Kidney epithelial cell (primary cell): ENCODE data around the gene BRAT1. TPM values are rescaled to one million over a fixed set of nuclear protein-coding genes. Genes with fewer than 3 reads are reported as not detected.

Experiments used
- DNase-seq: peaks from one replicate; pipeline ENCODE4 v3.0.0-alpha.2; 2010; ENCODE audit warnings: low read depth
- H3K27me3 ChIP-seq: 2 replicates; pipeline ENCODE4 v1.6.0; 2011; ENCODE audit warnings: low read length; ENCODE audit not compliant: control insufficient read depth, insufficient read depth
- H3K36me3 ChIP-seq: 2 replicates; pipeline ENCODE4 v1.5.1; 2011; ENCODE audit warnings: low read length; ENCODE audit not compliant: control insufficient read depth, insufficient read depth
- H3K4me3 ChIP-seq: 2 replicates; pipeline ENCODE4 v1.5.1; 2011; ENCODE audit warnings: low read depth, mild to moderate bottlenecking, control low read depth, low read length
- total RNA-seq: library from RNA; depleted of rRNA; stranded (reverse); fragments of >200 nt; gene quantifications from 2 replicates; pipeline ENCODE4 v1.2.3, GENCODE V29; 2015
- TF ChIP-seq, protein P1 (sequence below): IDR thresholded peaks from 2 replicates; pipeline ENCODE4 v1.5.1; 2011; ENCODE audit warnings: mild to moderate bottlenecking, moderate library complexity, low read length, control low read depth, inconsistent platforms; ENCODE audit not compliant: insufficient read depth, poor library complexity, severe bottlenecking

The BRAT1 gene
- total RNA-seq, 1 donor from 2014 or later: 40.1 TPM

DNA sequence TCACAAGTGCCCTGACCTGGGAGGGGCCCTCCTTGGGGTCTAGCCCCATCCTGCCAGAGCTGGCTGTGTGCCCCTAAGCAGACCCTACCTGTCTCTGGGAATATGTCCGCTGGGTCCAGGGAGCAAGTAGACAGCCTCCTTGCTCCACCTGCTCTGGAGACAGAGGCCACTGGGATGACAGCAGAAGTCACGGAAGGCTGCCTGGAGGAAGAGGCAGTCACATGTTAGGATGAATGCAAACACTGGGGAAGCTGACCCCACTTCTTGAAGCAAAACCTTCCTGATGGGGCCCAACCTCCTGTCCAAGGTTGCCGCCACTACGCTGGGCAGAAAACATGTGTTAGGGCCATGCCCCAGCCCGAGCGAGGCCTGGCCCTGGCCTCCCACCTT lies 47.4 kb downstream of the BRAT1 start:
- no peak overlapping the region for H3K4me3 ChIP-seq
- TF ChIP-seq, protein P1, sequence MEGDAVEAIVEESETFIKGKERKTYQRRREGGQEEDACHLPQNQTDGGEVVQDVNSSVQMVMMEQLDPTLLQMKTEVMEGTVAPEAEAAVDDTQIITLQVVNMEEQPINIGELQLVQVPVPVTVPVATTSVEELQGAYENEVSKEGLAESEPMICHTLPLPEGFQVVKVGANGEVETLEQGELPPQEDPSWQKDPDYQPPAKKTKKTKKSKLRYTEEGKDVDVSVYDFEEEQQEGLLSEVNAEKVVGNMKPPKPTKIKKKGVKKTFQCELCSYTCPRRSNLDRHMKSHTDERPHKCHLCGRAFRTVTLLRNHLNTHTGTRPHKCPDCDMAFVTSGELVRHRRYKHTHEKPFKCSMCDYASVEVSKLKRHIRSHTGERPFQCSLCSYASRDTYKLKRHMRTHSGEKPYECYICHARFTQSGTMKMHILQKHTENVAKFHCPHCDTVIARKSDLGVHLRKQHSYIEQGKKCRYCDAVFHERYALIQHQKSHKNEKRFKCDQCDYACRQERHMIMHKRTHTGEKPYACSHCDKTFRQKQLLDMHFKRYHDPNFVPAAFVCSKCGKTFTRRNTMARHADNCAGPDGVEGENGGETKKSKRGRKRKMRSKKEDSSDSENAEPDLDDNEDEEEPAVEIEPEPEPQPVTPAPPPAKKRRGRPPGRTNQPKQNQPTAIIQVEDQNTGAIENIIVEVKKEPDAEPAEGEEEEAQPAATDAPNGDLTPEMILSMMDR: no peak
- no peak for DNase-seq
- no peaks in the 10 kb centered on the region for H3K36me3 ChIP-seq
- H3K27me3 ChIP-seq: no peaks in the 10 kb centered on the region

DNA sequence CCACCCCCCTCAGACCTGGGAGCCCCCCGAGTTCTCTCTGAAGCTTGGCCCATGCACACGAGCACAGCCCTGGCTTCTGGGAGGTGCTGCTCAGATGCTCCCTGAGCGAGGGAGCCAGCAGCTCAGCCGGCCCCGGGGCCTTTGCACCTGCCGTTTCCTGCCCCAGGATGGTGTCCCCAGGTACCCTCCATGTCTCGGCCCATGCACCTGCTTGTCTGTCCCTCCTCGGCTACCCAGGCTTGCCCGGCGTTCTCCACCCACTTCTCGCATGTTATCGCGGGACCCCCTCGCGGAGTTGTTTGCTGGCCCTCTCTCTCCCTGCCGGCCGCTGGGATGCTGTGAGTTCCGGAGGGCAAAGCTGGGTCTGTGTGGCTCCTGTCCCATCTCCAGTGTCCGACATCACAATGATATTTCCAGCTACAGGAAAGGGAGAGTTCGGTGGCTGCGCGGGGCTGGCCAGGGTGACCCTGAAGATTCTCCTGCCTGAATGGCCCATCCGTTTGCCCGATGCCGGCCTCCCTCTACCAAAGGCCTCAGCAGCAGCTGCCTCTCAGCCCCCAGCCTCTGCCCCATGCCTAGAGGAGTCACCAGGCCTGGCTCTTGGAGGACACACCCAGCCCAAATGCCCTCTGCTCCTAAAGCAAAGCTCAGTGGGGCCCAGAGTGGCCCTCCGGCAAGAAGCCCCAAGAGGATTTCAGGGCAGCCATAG lies 48.0 kb downstream of the BRAT1 start:
- no peak overlapping the region for H3K4me3 ChIP-seq
- TF ChIP-seq, protein P1: no peak
- no peak for DNase-seq
- H3K27me3 ChIP-seq: no peaks in the 10 kb centered on the region
- no peaks in the 10 kb centered on the region for H3K36me3 ChIP-seq

DNA sequence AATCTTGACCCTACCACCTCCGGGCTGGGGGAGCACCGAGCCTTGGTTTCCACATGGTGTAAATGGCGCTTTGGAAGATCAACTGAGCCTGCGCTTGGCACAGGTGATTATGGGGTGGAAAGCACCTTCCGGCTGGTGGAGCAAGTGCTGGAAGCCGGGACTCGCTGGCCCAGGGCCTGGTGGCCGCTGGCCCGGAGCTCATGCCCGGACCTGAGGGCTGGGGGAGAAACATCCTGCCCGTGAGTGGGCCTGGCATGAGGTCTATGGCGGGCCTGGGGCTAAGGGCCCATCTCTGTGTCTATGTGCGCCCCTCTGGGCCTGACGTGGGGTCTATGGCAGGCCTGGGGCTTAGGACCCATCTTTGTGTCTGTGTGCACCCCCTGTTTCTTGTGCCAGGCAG lies 49.9 kb downstream of the BRAT1 start:
- no peak for DNase-seq
- H3K4me3 ChIP-seq: no peak overlapping the region
- no peaks in the 10 kb centered on the region for H3K36me3 ChIP-seq
- no peaks in the 10 kb centered on the region for H3K27me3 ChIP-seq
- TF ChIP-seq, protein P1: no peak

DNA sequence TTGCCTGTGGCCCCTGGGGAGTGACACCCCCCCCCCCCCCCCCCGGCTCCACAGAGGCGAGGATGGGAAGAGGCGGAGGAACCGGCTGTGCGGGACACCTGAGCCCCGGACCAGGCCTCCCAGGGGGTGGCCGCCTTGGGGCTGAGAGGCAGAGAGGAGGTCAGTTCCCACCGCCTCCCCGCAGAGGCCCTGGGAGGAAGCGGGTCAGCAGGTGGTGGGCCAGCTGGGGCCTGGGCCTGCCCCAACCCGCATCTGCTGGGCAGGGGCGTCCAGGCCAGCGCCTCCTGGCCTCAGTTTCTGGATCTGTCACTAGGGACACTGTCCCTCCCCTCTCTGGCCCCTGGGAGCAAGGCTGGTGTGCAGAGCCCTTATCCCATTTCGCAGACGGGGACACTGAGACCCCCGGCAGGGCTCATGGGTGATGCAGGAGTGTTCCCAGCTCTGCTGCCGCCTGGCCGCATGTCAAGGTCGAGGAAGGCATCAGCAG lies 50.4 kb downstream of the BRAT1 start:
- H3K36me3 ChIP-seq: no peaks in the 10 kb centered on the region
- TF ChIP-seq, protein P1: no peak
- DNase-seq: no peak
- no peak overlapping the region for H3K4me3 ChIP-seq
- no peaks in the 10 kb centered on the region for H3K27me3 ChIP-seq

DNA sequence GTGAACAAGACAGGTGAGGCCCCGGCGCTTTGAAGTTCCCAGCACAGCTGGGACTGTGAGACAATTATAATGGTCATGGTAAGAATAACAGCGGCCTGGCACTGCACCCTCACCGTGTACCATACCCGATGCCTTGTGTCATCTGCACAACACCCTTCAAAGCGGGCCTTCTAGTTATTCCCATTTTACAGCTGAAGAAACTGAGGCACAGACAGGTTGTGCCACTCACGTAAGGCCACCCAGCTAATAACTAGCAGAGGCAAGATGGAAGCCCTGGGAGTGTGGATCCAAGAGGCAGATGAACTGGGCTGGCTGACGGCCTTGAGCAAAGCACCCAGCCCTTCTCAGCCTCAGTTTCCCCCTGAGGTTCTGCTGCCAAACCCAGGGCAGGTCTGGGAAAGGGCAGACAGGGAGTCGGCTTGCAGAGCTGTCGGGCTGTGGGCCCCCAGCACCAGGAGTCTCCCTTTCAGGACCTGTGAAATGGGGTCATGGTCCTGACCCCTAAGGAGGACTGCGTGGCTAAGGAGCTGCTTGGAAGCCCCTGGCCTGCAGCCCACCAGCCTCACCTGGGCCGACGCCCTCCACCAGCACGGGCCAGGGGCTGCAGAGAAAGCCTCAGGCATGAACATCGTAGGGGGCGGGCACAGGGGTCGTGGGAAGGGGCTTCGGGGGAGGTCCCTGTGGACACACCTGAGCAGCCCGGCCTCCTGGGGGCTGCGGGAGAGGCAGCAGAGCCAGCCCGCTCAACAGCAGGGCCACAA lies 51.0 kb downstream of the BRAT1 start:
- no peak for DNase-seq
- Histone ChIP-seq H3K27me3 (no peaks in the 10 kb centered on the region), H3K36me3 (no peaks in the 10 kb centered on the region), H3K4me3 (no peak overlapping the region)
- TF ChIP-seq, protein P1: no peak
